Tibial artery (tissue), 4 donors: ENCODE results near the gene IL17RD.

Source experiments
- DNase-seq, 2 donors: peaks; one replicate each; pipeline ENCODE4 v3.0.0-alpha.2; 2019
- H3K27ac ChIP-seq, 2 donors: fragments of 200-600 bp; sonication (generic) in 1 of 2; 1 replicate in 1 of 2; 2 replicates in 1 of 2; pipeline ENCODE4 v1.5.1; 2018 to 2019; ENCODE audit warnings: mild to moderate bottlenecking in 1 of 2
- H3K27me3 ChIP-seq, 2 donors: fragments of 200-600 bp; sonication (generic) in 1 of 2; one replicate each; pipeline versions ENCODE4 v1.5.1 to v1.6.0; 2016 to 2019
- H3K36me3 ChIP-seq, 3 donors: fragments of 200-600 bp; sonication (generic) in 2 of 3; one replicate each; pipeline ENCODE4 v1.5.1; 2016 to 2019; ENCODE audit warnings: mild to moderate bottlenecking in 2 of 3
- H3K4me1 ChIP-seq, 4 donors: fragments of 200-600 bp; sonication (generic) in 2 of 4; 1 replicate in 3 of 4; 2 replicates in 1 of 4; pipeline ENCODE4 v1.5.1; 2016 to 2019
- H3K4me3 ChIP-seq, 2 donors: fragments of 200-600 bp; sonication (generic) in 1 of 2; 1 replicate in 1 of 2; 2 replicates in 1 of 2; pipeline ENCODE4 v1.5.1; 2018 to 2019; ENCODE audit warnings: mild to moderate bottlenecking in 2 of 2
- H3K9me3 ChIP-seq, 3 donors: fragments of 200-600 bp; sonication (generic) in 1 of 3; one replicate each; pipeline ENCODE4 v1.5.1; 2016 to 2019
- intact Hi-C: fragments of 100-400 bp; cut with DNase I; formaldehyde crosslinking; loops from one replicate; pipeline ENCODE4 v1.15.0; 2023; ENCODE audit warnings: low total_unique reads
- TF ChIP-seq, protein P1 (sequence below), 2 experiments: fragments of 200-600 bp in 1 of 2; fragments of 450-650 bp in 1 of 2; IDR thresholded peaks; one replicate each; pipeline ENCODE4 v1.5.1; 2017 to 2019; ENCODE audit warnings: antibody characterized with exemption in 2 of 2, mild to moderate bottlenecking in 1 of 2, moderate library complexity in 1 of 2

IL17RD gene

GRCh38 chr3:57078635-57079473, 86.3 kb downstream of the IL17RD start:
- intact Hi-C loops, result loop anchor here (10.0 kb wide), 1 partner anchor 84 kb away; no protein-coding TSS in a partner anchor
- H3K9me3 ChIP-seq, result no peaks in the 10 kb centered on the region
- H3K27ac ChIP-seq, result peak overlapping the region; percentile 51 to 55
- peak overlapping the region; percentile 67 to 78 for H3K4me3 ChIP-seq
- H3K27me3 ChIP-seq, result no peaks in the 10 kb centered on the region
- TF ChIP-seq, protein P1, sequence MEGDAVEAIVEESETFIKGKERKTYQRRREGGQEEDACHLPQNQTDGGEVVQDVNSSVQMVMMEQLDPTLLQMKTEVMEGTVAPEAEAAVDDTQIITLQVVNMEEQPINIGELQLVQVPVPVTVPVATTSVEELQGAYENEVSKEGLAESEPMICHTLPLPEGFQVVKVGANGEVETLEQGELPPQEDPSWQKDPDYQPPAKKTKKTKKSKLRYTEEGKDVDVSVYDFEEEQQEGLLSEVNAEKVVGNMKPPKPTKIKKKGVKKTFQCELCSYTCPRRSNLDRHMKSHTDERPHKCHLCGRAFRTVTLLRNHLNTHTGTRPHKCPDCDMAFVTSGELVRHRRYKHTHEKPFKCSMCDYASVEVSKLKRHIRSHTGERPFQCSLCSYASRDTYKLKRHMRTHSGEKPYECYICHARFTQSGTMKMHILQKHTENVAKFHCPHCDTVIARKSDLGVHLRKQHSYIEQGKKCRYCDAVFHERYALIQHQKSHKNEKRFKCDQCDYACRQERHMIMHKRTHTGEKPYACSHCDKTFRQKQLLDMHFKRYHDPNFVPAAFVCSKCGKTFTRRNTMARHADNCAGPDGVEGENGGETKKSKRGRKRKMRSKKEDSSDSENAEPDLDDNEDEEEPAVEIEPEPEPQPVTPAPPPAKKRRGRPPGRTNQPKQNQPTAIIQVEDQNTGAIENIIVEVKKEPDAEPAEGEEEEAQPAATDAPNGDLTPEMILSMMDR (IDR thresholded peaks at IDR 0.05), result no peak
- H3K36me3 ChIP-seq, result no peaks in the 10 kb centered on the region
- H3K4me1 ChIP-seq, result peaks cover 0 to 21% (median 6%) of the 10 kb centered on the region in 4 donors
- peak in 1 of 2 donors; percentile 69 for DNase-seq

- H3K27me3 ChIP-seq, result no peaks in the 10 kb centered on the region
- peak; percentile 83 to 86 for DNase-seq
- intact Hi-C loops, result loop anchor here (10.0 kb wide), 1 partner anchor 83 kb away; no protein-coding TSS in a partner anchor
- H3K4me3 ChIP-seq, result peak overlapping the region; percentile 67 to 78
- H3K4me1 ChIP-seq, result peaks cover 0 to 21% (median 6%) of the 10 kb centered on the region in 4 donors
- TF ChIP-seq, protein P1 (IDR thresholded peaks at IDR 0.05), result no peak
- H3K36me3 ChIP-seq, result no peaks in the 10 kb centered on the region
- no peaks in the 10 kb centered on the region for H3K9me3 ChIP-seq
- peak overlapping the region; percentile 51 to 55 for H3K27ac ChIP-seq
These were observed 86.9 kb downstream of the IL17RD start for GRCh38 chr3:57078344-57078634.

- H3K4me1 ChIP-seq, result peaks cover 0 to 21% (median 6%) of the 10 kb centered on the region in 4 donors
- H3K36me3 ChIP-seq, result no peaks in the 10 kb centered on the region
- intact Hi-C loops, result loop anchor here (10.0 kb wide), 1 partner anchor 83 kb away; no protein-coding TSS in a partner anchor
- peak overlapping the region; percentile 67 to 78 for H3K4me3 ChIP-seq
- no peak for DNase-seq
- H3K27me3 ChIP-seq, result no peaks in the 10 kb centered on the region
- TF ChIP-seq, protein P1 (IDR thresholded peaks at IDR 0.05), result no peak
- H3K27ac ChIP-seq, result peak overlapping the region in 1 of 2 donors; percentile 51
- H3K9me3 ChIP-seq, result no peaks in the 10 kb centered on the region
These were observed 87.4 kb downstream of the IL17RD start for GRCh38 chr3:57077630-57078343.

DNA sequence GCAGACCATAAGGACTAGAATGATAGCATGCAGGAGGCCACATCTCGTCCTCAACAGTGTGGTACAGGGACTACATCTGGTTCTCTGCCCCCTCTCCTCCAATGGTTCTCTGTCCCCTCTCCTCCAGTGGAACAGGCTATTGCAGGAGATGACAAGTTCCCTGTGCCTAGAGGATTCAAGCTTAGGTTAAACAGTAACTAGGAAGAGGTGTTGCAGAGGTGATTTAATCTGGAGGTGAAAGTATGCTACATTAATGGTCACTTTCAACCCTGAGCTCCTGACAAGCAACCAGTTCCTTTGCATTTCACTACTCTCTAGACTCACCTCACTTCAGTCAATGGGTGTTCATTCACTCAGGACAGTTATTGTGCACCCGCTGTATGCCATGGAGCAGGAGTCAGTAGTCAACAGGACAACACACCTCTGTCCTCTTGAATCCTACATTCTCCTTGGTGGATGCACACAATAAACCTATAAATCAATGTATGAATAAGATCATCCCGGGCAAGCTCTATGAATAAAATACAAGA, 88.7 kb downstream of the IL17RD start:
- TF ChIP-seq, protein P1 (IDR thresholded peaks at IDR 0.05), result no peak
- intact Hi-C loops, result loop anchor here (10.0 kb wide), 1 partner anchor 82 kb away; no protein-coding TSS in a partner anchor
- no peak for DNase-seq
- Histone ChIP-seq H3K36me3 (no peaks in the 10 kb centered on the region), H3K4me3 (no peak overlapping the region), H3K27ac (no peak overlapping the region), H3K9me3 (no peaks in the 10 kb centered on the region), H3K4me1 (peaks cover 0 to 21% (median 6%) of the 10 kb centered on the region in 4 donors), H3K27me3 (no peaks in the 10 kb centered on the region)

- DNase-seq, result no peak
- H3K27me3 ChIP-seq, result no peaks in the 10 kb centered on the region
- H3K4me3 ChIP-seq, result no peak overlapping the region
- intact Hi-C loops, result loop anchor here (10.0 kb wide), 1 partner anchor 79 kb away; no protein-coding TSS in a partner anchor
- TF ChIP-seq, protein P1 (IDR thresholded peaks at IDR 0.05), result no peak
- H3K9me3 ChIP-seq, result no peaks in the 10 kb centered on the region
- H3K4me1 ChIP-seq, result peaks cover 0 to 15% (median 4%) of the 10 kb centered on the region in 4 donors
- H3K36me3 ChIP-seq, result no peaks in the 10 kb centered on the region
- H3K27ac ChIP-seq, result no peak overlapping the region
These were observed 91.0 kb downstream of the IL17RD start for GRCh38 chr3:57074135-57074534.
